HepG2 (cell line): Measurements from ENCODE around the gene NUP93. TPM values are rescaled to one million over a fixed set of nuclear protein-coding genes. Genes with fewer than 3 reads are reported as not detected.

Source experiments
- ATAC-seq: fragments of 200-7000 bp; cut with Tn5 transposase; 3 replicates; pipeline ENCODE4 v1.9.1; 2020; ENCODE audit warnings: mild to moderate bottlenecking, moderate library complexity
- BruUV-seq: library from RNA; stranded (reverse); fragments of 400-500 nt; replicated peaks from 2 replicates; lab custom pipeline; 2021; lab: Mats Ljungman, UMichigan
- CTCF ChIA-PET: fragments of 300-600 bp; formaldehyde crosslinking; extraction: SDS; loops from one replicate; lab custom pipeline; 2021; ENCODE audit warnings: low total read pairs, inconsistent platforms, low intra/inter-chr PET ratio; lab: Yijun Ruan, JAX
- POLR2A ChIA-PET: fragments of 350-600 bp; sonication (Branson Sonifier 250); formaldehyde crosslinking; loops from one replicate; lab custom pipeline; 2020; ENCODE audit warnings: antibody characterized with exemption, inconsistent platforms; lab: Yijun Ruan, JAX
- DNase-seq: peaks from one replicate; pipeline ENCODE4 v3.0.0-alpha.2; 2015; ENCODE audit warnings: low spot score
- FAIRE-seq: peaks from 3 replicates; lab custom pipeline; 2011; peaks lifted over from hg19 to GRCh38; lab: Jason Lieb, UNC
- H2AFZ ChIP-seq: one replicate; pipeline ENCODE4 v1.6.1; 2011; ENCODE audit warnings: low read length, inconsistent platforms
- H3K27ac ChIP-seq: fragments of 300-600 bp; 3 replicates; pipeline ENCODE4 v1.8.0; 2011; ENCODE audit warnings: mixed run types, mild to moderate bottlenecking, mixed read lengths, low read length, inconsistent platforms; ENCODE audit not compliant: insufficient read depth; ENCODE audit errors: extremely low read length
- H3K27me3 ChIP-seq, 2 experiments: fragments of 200-600 bp in 1 of 2; 2 replicates in 1 of 2; 3 replicates in 1 of 2; pipeline versions ENCODE4 v1.6.0 to v1.8.0; 2011; ENCODE audit warnings: low read length in 2 of 2, mild to moderate bottlenecking in 2 of 2, moderate library complexity in 2 of 2, inconsistent platforms in 1 of 2; ENCODE audit not compliant: insufficient read depth in 2 of 2, control insufficient read depth in 1 of 2
- H3K36me3 ChIP-seq, 2 experiments: fragments of 200-600 bp in 1 of 2; replicated peaks in 1 of 2; 2 replicates in 1 of 2; 3 replicates in 1 of 2; pipeline versions ENCODE4 v1.5.1 to v1.8.0; 2011; ENCODE audit warnings: low read length in 2 of 2, inconsistent platforms in 1 of 2; ENCODE audit not compliant: insufficient read depth in 2 of 2, control insufficient read depth in 1 of 2
- H3K4me1 ChIP-seq: 2 replicates; pipeline ENCODE4 v1.5.1; 2012; ENCODE audit warnings: low read length, inconsistent platforms; ENCODE audit not compliant: insufficient read depth
- H3K4me2 ChIP-seq: 2 replicates; pipeline ENCODE4 v1.6.0; 2011; ENCODE audit warnings: low read depth, low read length, inconsistent platforms
- H3K4me3 ChIP-seq, 3 experiments: fragments of 200-600 bp in 1 of 3; sonication (generic), shearing (Covaris generic) in 1 of 3; replicated peaks in 1 of 3; 2 replicates each; pipeline ENCODE4 v1.5.1; 2011 to 2016; ENCODE audit warnings: low read length in 3 of 3, inconsistent platforms in 2 of 3, low read depth in 2 of 3, mild to moderate bottlenecking in 2 of 3, control low read depth in 1 of 3, mixed read lengths in 1 of 3; ENCODE audit not compliant: insufficient read depth in 1 of 3
- H3K79me2 ChIP-seq: one replicate; pipeline ENCODE4 v1.6.1; 2011; ENCODE audit warnings: low read length, inconsistent platforms; ENCODE audit not compliant: insufficient read depth
- H3K9ac ChIP-seq: 2 replicates; pipeline ENCODE4 v1.6.0; 2011; ENCODE audit warnings: mild to moderate bottlenecking, low read depth, low read length, inconsistent platforms; ENCODE audit not compliant: insufficient read depth
- H3K9me3 ChIP-seq: 2 replicates; pipeline ENCODE4 v1.5.1; 2012; ENCODE audit warnings: mild to moderate bottlenecking, low read length
- H4K20me1 ChIP-seq: 2 replicates; pipeline ENCODE4 v1.6.0; 2011; ENCODE audit warnings: inconsistent platforms, mild to moderate bottlenecking, low read length, moderate library complexity; ENCODE audit not compliant: insufficient read depth
- HNRNPL ChIP-seq: fragments of 200-400 bp; formaldehyde crosslinking; IDR thresholded peaks from 2 replicates; pipeline ENCODE4 v1.6.1; 2017; ENCODE audit warnings: mild to moderate bottlenecking, low read depth, low read length
- RFXANK ChIP-seq: IDR thresholded peaks from 2 replicates; pipeline ENCODE4 v1.6.1; 2016
- YY1 ChIP-seq: IDR thresholded peaks from 2 replicates; pipeline ENCODE4 v1.6.1; 2011; ENCODE audit warnings: low read length, low read depth, moderate library complexity, mild to moderate bottlenecking; ENCODE audit not compliant: insufficient read depth, insufficient replicate concordance
- ZIK1 ChIP-seq: sonication (generic); formaldehyde crosslinking; IDR thresholded peaks from 2 replicates; pipeline ENCODE4 v1.5.0; 2020; ENCODE audit warnings: mild to moderate bottlenecking, low read depth, missing genetic modification reagents, borderline replicate concordance
- ZNF382 ChIP-seq: sonication (generic); formaldehyde crosslinking; IDR thresholded peaks from 2 replicates; pipeline ENCODE4 v1.5.0; 2020; ENCODE audit warnings: missing genetic modification reagents, mild to moderate bottlenecking, borderline replicate concordance
- ZNF446 ChIP-seq: sonication (generic); formaldehyde crosslinking; IDR thresholded peaks from 2 replicates; pipeline ENCODE4 v1.5.0; 2020; ENCODE audit warnings: mild to moderate bottlenecking, missing genetic modification reagents
- ZNF549 ChIP-seq: sonication (generic); formaldehyde crosslinking; IDR thresholded peaks from 2 replicates; pipeline ENCODE4 v1.5.0; 2020; ENCODE audit warnings: missing genetic modification reagents
- in situ Hi-C: cut with HindIII; loops from 2 replicates; pipeline ENCODE4 v1.10.0; 2017; ENCODE audit warnings: low pct_unique_long_range_greater_than_20kb; ENCODE audit not compliant: extremely low pct_ligation_motif_present
- intact Hi-C: fragments of 100-400 bp; cut with micrococcal nuclease; formaldehyde crosslinking; loops from one replicate; pipeline ENCODE4 v1.10.0; 2022; ENCODE audit not compliant: unreplicated experiment
- polyA plus RNA-seq, 8 experiments: library from polyadenylated mRNA; depleted of rRNA in 3 of 8; stranded (reverse) in 7 of 8; unstranded in 1 of 8; fragments of >200 nt; fragmentation: Illumina TruSeq in 4 of 8; extraction: Trizol in 4 of 8; gene quantifications; 2 replicates each; pipeline versions ENCODE4 v1.2.1 to v1.2.3, GENCODE V29; 2011 to 2016; ENCODE audit warnings: low read depth in 4 of 8, missing spikeins in 1 of 8, mixed read lengths in 1 of 8; ENCODE audit not compliant: insufficient read depth in 1 of 8
- total RNA-seq, 5 experiments: library from RNA; depleted of rRNA; stranded (reverse); fragments of >200 nt; fragmentation: Illumina TruSeq; extraction: Trizol; gene quantifications; 2 replicates each; pipeline ENCODE4 v1.2.3, GENCODE V29; 2016; ENCODE audit warnings: low read depth in 1 of 5
- TF ChIP-seq, protein P1 (sequence below): sonication (generic); formaldehyde crosslinking; conservative IDR thresholded peaks from 2 replicates; pipeline ENCODE4 v1.4.0; 2020; ENCODE audit warnings: mild to moderate bottlenecking, missing genetic modification reagents, moderate library complexity
- TF ChIP-seq, protein P2 (sequence below): sonication (generic); formaldehyde crosslinking; conservative IDR thresholded peaks from 2 replicates; pipeline ENCODE4 v1.5.0; 2020; ENCODE audit warnings: missing genetic modification reagents
- TF ChIP-seq, protein P3 (sequence below): fragments of 450-650 bp; IDR thresholded peaks from 2 replicates; pipeline ENCODE4 v1.6.1; 2017; ENCODE audit warnings: mild to moderate bottlenecking

The NUP93 gene
- total and polyA plus RNA-seq, 2 of the 13 experiments (the other 11 are each of a cell fraction or from before 2014, with no cell fraction given): 58.5 to 140 TPM

DNA sequence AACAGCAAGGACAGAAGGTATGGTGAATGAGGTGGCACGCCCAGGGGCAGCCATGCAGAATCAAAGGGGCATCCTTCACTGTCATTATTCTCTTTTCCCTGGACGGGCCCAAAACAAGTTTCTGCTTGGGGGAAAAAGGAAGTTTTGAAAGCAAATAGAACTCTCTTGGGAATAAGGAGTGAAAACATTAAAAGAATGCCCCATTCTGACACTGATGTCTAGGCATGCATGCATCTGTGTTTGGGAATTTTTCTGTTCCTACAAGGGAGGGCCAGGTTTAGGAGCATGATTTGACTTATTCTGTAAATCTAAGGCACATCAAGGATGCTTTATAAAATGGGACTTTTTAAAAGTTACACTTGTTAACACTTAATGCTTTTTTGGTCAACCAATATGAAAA, 100.7 kb downstream of the NUP93 start (continued):
- TF ChIP-seq, protein P1, sequence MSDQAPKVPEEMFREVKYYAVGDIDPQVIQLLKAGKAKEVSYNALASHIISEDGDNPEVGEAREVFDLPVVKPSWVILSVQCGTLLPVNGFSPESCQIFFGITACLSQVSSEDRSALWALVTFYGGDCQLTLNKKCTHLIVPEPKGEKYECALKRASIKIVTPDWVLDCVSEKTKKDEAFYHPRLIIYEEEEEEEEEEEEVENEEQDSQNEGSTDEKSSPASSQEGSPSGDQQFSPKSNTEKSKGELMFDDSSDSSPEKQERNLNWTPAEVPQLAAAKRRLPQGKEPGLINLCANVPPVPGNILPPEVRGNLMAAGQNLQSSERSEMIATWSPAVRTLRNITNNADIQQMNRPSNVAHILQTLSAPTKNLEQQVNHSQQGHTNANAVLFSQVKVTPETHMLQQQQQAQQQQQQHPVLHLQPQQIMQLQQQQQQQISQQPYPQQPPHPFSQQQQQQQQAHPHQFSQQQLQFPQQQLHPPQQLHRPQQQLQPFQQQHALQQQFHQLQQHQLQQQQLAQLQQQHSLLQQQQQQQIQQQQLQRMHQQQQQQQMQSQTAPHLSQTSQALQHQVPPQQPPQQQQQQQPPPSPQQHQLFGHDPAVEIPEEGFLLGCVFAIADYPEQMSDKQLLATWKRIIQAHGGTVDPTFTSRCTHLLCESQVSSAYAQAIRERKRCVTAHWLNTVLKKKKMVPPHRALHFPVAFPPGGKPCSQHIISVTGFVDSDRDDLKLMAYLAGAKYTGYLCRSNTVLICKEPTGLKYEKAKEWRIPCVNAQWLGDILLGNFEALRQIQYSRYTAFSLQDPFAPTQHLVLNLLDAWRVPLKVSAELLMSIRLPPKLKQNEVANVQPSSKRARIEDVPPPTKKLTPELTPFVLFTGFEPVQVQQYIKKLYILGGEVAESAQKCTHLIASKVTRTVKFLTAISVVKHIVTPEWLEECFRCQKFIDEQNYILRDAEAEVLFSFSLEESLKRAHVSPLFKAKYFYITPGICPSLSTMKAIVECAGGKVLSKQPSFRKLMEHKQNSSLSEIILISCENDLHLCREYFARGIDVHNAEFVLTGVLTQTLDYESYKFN (CRISPR knock-in tag): no peak
- TF ChIP-seq RFXANK (CRISPR knock-in tag) (no peak), ZNF549 (CRISPR knock-in tag) (no peak), ZIK1 (CRISPR knock-in tag) (no peak), ZNF382 (CRISPR knock-in tag) (no peak), HNRNPL (no peak), ZNF446 (CRISPR knock-in tag) (no peak)
- TF ChIP-seq, all 625 proteins: peak for 0

DNA sequence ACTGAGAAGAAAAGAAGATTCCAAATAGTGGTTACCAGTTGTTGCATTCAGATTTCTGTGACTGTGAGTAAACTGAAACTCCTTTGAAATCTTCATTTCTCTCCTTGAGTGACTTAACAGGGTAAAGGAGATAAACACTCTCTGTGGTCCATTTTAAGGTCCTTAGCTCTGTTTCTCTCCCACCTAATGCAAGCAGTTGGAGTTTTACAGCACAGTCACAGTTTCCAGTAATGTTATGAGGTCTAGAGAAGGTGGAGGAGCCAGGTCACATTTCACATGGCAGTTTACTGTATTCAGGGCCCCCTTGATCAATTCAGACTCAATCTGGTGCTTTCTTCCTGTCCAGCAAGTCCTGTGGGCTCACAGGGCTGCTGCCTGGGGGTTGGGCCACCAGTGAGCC, 102.8 kb downstream of the NUP93 start:
- DNase-seq: no peak

More for the DNA sequence above, 102.8 kb downstream of the NUP93 start:
- H3K27me3 ChIP-seq: no peaks in the 10 kb centered on the region
- TF ChIP-seq, protein P2, sequence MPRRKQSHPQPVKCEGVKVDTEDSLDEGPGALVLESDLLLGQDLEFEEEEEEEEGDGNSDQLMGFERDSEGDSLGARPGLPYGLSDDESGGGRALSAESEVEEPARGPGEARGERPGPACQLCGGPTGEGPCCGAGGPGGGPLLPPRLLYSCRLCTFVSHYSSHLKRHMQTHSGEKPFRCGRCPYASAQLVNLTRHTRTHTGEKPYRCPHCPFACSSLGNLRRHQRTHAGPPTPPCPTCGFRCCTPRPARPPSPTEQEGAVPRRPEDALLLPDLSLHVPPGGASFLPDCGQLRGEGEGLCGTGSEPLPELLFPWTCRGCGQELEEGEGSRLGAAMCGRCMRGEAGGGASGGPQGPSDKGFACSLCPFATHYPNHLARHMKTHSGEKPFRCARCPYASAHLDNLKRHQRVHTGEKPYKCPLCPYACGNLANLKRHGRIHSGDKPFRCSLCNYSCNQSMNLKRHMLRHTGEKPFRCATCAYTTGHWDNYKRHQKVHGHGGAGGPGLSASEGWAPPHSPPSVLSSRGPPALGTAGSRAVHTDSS (CRISPR knock-in tag): no peak
- TF ChIP-seq YY1: no peak
- TF ChIP-seq, protein P3, sequence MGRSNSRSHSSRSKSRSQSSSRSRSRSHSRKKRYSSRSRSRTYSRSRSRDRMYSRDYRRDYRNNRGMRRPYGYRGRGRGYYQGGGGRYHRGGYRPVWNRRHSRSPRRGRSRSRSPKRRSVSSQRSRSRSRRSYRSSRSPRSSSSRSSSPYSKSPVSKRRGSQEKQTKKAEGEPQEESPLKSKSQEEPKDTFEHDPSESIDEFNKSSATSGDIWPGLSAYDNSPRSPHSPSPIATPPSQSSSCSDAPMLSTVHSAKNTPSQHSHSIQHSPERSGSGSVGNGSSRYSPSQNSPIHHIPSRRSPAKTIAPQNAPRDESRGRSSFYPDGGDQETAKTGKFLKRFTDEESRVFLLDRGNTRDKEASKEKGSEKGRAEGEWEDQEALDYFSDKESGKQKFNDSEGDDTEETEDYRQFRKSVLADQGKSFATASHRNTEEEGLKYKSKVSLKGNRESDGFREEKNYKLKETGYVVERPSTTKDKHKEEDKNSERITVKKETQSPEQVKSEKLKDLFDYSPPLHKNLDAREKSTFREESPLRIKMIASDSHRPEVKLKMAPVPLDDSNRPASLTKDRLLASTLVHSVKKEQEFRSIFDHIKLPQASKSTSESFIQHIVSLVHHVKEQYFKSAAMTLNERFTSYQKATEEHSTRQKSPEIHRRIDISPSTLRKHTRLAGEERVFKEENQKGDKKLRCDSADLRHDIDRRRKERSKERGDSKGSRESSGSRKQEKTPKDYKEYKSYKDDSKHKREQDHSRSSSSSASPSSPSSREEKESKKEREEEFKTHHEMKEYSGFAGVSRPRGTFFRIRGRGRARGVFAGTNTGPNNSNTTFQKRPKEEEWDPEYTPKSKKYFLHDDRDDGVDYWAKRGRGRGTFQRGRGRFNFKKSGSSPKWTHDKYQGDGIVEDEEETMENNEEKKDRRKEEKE: no peak
- CTCF ChIA-PET: no interaction called here
- no peaks in the 10 kb centered on the region for H3K9me3 ChIP-seq
- no peaks in the 10 kb centered on the region for H4K20me1 ChIP-seq
- peaks cover 18 to 79% of the 10 kb centered on the region in 2 experiments for H3K36me3 ChIP-seq
- no peak overlapping the region for H3K27ac ChIP-seq
- no peak overlapping the region for H3K4me2 ChIP-seq
- POLR2A ChIA-PET: no interaction called here
- no peak overlapping the region for H3K9ac ChIP-seq
- intact Hi-C loops: no loop called here
- no peaks in the 10 kb centered on the region for H3K79me2 ChIP-seq
- H3K4me3 ChIP-seq: no peak overlapping the region
- no peak for FAIRE-seq
- in situ Hi-C loops: no loop called here
- H2AFZ ChIP-seq: no peak overlapping the region
- ATAC-seq: no peak
- peaks cover 30% of the 10 kb centered on the region for H3K4me1 ChIP-seq
- no TSS peak for BruUV-seq
